Retinal pigment epithelial cell (primary cell): ENCODE data around the gene LAMP1.
"Not testable (repeated sequence)": the region's sequence is repeated elsewhere in the genome, so short reads cannot be mapped to it uniquely, and the experiment has no call there.

Experiments
- DNase-seq: peaks from one replicate; pipeline ENCODE4 v3.0.0-alpha.2; 2010; ENCODE audit warnings: low read depth
- H3K4me3 ChIP-seq: 2 replicates; pipeline ENCODE4 v1.5.1; 2011; ENCODE audit warnings: mild to moderate bottlenecking, low read length, control low read depth, moderate library complexity
- CTCF ChIP-seq: conservative IDR thresholded peaks from 2 replicates; pipeline ENCODE4 v1.5.1; 2011; ENCODE audit warnings: low read depth, low read length, control low read depth, inconsistent platforms

The LAMP1 gene

GRCh38 chr13:113367771-113368170 is 70.7 kb downstream of the LAMP1 start:
- no peak for DNase-seq
- no peak overlapping the region for H3K4me3 ChIP-seq
- TF ChIP-seq CTCF: no peak

DNA sequence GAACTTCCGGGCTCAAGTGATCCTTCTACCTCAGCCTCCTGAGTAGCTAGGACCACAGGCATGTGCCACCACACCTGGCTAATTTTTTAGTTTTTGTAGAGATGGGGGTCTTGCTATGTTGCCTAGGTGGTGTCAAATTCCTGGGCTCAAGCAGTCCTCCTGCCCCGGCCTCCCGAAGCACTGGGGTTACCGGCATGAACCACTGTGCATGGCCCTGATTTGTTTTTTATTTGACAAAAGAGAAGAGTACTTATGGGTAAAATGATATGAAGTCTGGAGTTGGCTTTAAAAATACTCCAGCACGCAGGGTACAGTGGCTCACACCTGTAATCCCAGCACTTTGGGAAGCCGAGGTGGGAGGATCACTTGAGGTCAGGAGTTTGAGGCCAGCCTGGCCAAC is 71.3 kb downstream of the LAMP1 start:
- DNase-seq, H3K4me3 ChIP-seq: not testable (repeated sequence)

DNA sequence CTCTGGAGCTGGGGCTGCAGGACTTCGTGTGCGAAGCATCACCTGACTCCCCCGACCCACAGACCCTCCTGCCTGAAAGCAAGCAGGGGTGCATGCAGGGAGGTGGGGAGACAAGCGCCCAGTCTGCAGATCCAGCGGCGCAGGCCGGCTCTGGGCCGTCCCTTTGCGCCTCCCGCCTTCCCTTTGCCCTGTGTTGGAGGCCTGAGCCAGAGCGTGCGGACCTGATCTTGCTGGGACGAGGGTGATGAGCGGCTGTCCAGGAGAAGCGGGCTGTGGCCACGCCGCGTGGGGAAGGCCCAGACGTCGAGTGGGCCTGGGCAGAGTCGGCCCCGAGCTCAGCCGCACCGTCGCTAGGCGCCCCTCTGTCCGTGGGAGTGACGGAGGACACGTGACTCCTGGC is 72.2 kb downstream of the LAMP1 start:
- DNase-seq: no peak
- no peak for TF ChIP-seq CTCF

DNA sequence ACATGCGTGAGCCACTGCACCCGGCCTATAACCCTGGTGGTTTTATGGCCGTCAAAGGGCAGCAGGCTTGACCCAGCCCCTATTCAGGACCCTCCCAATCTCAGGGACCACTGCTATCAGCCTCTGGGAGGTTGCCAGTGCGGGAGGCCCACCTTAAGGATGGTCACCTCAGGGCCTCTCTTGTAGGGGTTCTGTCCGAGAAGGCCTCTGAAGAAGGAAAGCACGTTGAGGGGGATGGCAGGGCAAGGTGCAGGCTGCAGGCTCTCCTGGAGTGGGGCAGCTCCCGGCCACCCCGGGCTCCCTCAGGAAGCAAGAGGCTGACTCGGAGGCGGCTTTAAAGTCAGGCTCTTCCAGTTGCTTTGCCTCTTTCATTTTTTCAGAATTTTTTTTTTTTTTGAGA is 72.8 kb downstream of the LAMP1 start:
- no peak for DNase-seq
- no peak for TF ChIP-seq CTCF

More for the DNA sequence above, 72.2 kb downstream of the LAMP1 start:
- no peak overlapping the region for H3K4me3 ChIP-seq

DNA sequence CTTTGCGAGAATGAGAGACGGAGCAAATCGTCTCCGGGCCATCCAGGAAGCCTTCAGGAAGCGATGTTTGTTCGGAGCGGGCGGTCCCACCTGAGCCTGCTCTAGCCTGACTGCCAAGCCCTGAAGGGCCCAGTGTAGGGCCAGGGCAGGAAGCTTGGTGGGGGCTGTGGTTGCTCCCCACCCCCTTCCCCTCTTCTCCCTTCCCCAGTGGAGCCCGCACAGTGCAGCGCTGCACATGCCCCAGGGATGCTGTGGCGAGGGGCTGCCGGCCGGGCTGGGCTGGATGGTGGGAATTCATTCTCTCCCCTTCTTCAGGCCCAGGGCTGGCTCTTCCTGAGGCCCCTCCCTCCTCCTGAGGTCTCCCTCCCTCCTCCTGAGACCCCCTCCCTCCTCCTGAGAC is 74.0 kb downstream of the LAMP1 start:
- DNase-seq: no peak
- TF ChIP-seq CTCF: no peak
- H3K4me3 ChIP-seq: no peak overlapping the region

More for the DNA sequence above, 72.8 kb downstream of the LAMP1 start:
- no peak overlapping the region for H3K4me3 ChIP-seq

DNA sequence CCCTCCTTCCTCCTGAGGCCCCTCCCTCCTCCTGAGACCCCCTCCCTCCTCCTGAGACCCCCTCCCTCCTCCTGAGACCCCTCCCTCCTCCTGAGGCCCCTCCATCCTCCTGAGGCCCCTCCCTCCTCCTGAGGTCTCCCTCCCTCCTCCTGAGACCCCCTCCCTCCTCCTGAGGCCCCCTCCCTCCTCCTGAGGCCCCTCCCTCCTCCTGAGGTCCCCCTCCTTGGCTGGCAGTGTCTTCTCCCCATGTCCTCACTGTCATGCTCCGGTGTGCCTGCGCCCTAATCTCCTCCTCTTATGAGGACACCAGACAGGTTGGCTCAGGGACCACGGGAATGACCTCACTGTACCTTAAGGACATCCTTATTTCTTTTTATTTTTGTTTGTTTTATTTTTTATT is 74.7 kb downstream of the LAMP1 start:
- not testable (repeated sequence) for H3K4me3 ChIP-seq, DNase-seq
